Stimulated activated CD8-positive, alpha-beta memory T cell treated with anti-CD3 and anti-CD28 coated beads, Interleukin-12 subunit alpha, Interleukin-12 subunit beta, amount 100 ng/mL, for 24 hours (primary cell): ENCODE results near the gene SPATA20.

Experiments
- DNase-seq: peaks from one replicate; pipeline ENCODE4 v3.0.0-alpha.2; 2020; ENCODE audit errors: extremely low read depth

The SPATA20 gene

GRCh38 chr17:50540560-50541401 is 6.2 kb upstream of the SPATA20 start:
- DNase-seq = no peak

GRCh38 chr17:50541402-50541715 is 5.6 kb upstream of the SPATA20 start:
- no peak for DNase-seq

GRCh38 chr17:50541716-50542688 is 5.0 kb upstream of the SPATA20 start:
- DNase-seq = peak; percentile 56

- no peak for DNase-seq
Observed at GRCh38 chr17:50542795-50543774, 3.9 kb upstream of the SPATA20 start.

GRCh38 chr17:50544516-50544915 is 2.5 kb upstream of the SPATA20 start:
- no peak for DNase-seq

GRCh38 chr17:50545311-50545710 is 1.7 kb upstream of the SPATA20 start:
- DNase-seq = no peak

- DNase-seq = no peak
Observed at GRCh38 chr17:50546701-50547034, 306 bp upstream of the SPATA20 start.

GRCh38 chr17:50547736-50548083 is 736 bp downstream of the SPATA20 start:
- no peak for DNase-seq

- no peak for DNase-seq
Observed at GRCh38 chr17:50548831-50549230, 1.9 kb downstream of the SPATA20 start.

- DNase-seq = no peak
Observed at GRCh38 chr17:50549256-50549941, 2.4 kb downstream of the SPATA20 start.

GRCh38 chr17:50549969-50550368 is 3.0 kb downstream of the SPATA20 start:
- DNase-seq = no peak

- no peak for DNase-seq
Observed at GRCh38 chr17:50550661-50551432, 3.9 kb downstream of the SPATA20 start.

- DNase-seq = no peak
Observed at GRCh38 chr17:50551433-50551815, 4.5 kb downstream of the SPATA20 start.

- DNase-seq = no peak
Observed at GRCh38 chr17:50551884-50552283, 4.9 kb downstream of the SPATA20 start.

GRCh38 chr17:50554201-50554600 is 7.2 kb downstream of the SPATA20 start:
- no peak for DNase-seq

- no peak for DNase-seq
Observed at GRCh38 chr17:50556803-50557202, 9.8 kb downstream of the SPATA20 start.

GRCh38 chr17:50557630-50558029 is 10.7 kb downstream of the SPATA20 start:
- DNase-seq = no peak

GRCh38 chr17:50558091-50558490 is 11.1 kb downstream of the SPATA20 start:
- DNase-seq = no peak

- no peak for DNase-seq
Observed at GRCh38 chr17:50558581-50558940, 11.6 kb downstream of the SPATA20 start.

GRCh38 chr17:50558941-50559614 is 12.1 kb downstream of the SPATA20 start:
- DNase-seq = no peak
